GM19193 (cell line): ENCODE results near the gene RBM25.

Experiments
- POLR2A ChIP-seq: IDR thresholded peaks from 4 replicates; pipeline ENCODE4 v1.6.1; 2011; ENCODE audit not compliant: insufficient read depth, insufficient read length; ENCODE audit errors: extremely low read depth

The RBM25 gene

DNA sequence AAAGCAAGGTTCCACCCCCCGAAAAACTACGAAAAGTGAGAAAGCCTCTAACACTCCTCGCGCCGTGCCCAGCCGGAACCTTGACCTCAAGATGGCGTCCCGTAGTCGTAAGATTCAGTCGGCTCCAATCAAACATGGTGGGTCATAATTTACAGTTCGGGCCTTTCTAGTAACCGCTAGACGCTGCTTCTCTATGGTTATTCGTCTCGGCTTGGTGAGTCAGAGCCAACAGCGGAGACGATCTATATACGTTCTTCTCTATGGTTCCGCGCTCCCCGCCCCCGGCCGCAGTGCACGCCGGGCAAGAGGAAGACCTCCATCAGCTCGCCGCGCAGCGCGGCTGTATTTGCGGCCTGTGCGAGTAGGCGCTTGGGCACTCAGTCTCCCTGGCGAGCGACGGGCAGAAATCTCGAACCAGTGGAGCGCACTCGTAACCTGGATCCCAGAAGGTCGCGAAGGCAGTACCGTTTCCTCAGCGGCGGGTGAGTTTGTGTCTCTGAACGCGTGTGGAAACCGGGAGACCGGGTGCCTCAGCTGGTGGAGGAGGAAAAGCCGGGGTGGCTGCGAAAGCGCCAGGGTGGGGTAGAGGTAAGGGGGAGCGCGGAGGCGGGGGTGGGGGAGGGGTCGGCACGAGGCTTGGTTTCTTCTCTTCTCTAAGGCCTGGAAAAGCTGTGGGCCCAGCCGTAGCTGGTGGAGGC, at the start of gene RBM25:
TSS of gene RBM25 (plus strand) at position 311 of the 698 bp plus-strand sequence. CDS start 13,108 bp downstream, outside the sequence.
- TF ChIP-seq POLR2A: peak; percentile 99

DNA sequence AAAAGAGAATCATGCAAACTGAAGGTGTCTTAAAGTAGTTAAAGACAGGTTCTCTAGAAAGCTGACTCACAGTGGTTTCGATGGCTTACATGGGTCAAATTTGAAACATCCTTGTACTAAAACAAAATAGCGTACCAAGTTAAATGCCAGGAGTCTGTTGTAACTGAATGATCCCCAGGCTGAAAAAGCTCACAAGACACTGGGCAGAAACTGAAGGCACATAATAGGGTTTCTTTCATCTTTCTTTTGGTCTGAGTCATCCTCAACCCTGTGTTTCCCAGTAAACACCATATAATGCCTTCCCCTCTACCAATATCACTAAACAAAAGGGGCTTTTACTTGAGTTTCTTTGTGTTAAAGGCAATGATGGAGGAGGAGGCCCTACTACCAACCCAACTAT, 44.2 kb upstream of the RBM25 start:
- no peak for TF ChIP-seq POLR2A

DNA sequence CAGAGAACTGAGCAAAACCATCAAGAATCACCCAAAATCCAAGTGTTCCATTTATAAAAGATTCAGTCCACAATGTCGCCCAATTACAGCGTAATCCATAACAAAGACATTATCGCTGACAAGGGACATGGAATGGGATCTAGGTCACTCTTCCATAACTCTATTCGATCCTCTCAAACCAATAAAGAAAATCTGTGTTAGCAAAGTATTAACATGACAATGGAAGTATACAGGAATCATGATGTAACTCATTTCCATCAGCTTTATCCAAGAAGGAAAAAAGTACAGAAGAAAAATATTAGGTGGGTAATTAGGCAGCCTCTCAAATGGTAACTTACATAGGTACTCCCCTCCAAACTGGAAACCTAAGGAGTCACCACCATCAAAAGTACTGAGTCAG, 36.3 kb upstream of the RBM25 start:
- no peak for TF ChIP-seq POLR2A

DNA sequence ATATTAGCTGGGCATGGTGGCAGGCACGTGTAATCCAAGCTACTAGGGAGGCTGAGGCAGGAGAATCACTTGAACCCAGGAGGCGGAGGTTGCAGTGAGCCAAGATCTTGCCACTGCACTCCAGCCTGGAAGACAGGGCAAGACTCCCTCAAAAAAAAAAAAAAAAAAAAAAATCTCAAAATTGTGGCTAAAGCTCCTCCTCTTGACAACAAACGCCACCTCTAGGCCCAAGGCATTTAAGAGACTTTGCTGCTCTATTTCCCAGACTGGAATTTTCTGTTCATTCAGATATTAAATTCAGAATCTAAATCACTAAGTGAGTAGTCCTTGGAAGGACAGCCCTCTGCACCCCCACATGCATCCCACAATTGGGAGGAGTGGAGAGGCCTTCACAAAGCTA, 32.8 kb upstream of the RBM25 start:
- TF ChIP-seq POLR2A: no peak

DNA sequence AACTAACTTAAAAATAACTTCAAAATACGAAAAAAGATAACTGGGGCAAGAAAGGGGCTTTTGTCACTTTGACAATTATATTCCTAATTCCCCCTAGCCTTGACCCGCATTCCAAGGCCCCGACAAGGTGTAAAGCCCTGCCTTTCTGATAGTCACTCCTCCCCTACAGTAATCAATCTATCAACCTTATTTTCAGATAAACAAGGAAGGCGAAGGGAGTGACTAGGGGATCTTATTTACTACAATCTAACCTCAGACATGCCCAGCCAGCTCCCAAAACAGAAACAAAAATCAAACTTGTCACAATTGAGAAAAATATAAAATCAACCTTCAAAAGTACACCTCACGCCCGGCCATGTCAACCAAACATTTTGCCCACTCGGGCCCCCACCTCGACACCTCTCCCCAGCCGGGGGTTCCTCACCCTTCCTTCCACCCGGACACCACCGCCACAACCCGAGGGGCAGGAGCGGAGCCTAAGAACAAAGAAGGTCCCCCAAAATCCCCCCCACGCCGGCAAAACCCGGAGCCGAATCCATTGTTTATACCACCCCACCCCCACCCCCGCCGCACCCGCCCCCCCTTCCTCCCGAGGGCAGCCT, 32.0 kb upstream of the RBM25 start:
- no peak for TF ChIP-seq POLR2A

DNA sequence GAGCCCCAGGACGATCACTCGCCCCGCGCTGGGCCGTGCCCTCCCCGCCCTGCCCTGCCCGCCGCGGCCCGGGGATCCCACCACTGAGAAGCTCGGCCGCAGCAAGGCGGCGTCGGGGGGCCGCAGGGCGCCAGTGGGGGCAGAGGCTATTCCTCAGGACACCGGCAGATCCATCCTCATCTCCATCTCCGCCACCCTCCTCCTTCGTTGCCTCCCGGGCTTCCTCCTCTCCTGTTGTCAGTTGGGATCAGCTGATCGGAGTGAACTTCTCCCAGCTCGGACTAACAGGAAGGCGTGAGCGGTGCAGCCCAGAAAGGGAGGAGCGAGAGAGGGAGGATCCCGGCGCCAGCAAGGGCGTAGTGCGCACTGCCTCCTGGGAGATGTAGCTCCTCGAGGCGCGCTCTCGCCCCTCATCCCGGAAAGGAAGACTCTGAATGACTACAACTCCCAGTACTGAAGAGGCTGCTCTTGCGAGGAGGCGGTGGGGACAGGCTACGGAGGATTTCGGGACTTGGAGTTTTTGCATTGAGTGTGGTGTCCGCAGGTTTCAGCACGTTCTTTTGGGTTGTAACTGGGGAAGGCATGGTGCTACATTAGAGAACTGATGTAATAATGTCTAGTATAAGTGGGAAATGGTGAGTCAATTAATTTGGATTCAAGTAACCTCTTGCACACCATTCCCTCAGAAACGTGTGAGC, 31.3 kb upstream of the RBM25 start, which contains the start of gene ZFYVE1:
TSS of gene ZFYVE1 (minus strand) at position 262 of the 698 bp plus-strand sequence. CDS start 2,598 bp downstream, outside the sequence.
- TF ChIP-seq POLR2A: peak; percentile 60

DNA sequence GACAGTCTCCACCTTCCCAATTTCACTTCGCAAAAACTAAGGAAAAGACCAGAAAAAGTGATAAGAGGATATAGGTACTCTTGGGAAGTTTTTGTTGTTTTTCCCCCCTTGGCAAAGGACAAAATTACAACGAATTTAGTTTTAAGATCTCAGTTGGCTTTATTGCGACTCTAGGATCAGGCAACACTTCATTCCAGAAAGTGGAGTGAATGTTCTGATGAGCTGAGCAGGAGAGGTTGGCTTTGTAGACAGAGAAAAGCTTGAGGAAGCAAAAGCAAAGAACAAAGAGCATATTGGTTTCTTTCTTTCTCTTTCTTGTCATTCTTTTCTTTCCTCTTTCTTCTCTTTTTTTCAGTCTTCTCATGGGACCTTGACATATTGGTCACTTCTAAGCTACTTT, 30.8 kb upstream of the RBM25 start:
- TF ChIP-seq POLR2A: no peak

DNA sequence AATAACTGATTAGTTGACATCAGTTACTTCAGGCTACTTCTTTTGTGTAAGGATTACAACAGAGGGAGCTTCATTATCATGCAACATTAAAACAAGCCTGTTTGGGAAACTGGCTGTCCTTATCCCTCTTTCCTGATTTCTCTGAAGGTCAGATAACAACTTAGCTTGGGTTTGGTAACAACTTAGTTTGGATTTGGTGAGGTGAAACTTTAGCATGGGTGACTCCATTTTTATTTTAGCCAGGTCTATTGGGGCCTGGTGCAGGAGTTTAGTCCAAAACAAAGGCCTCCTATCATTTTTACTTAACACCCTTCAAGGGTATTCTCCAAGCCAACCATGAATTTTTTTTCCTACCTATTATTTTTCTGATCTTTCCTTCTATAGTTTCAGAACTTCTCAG, 30.4 kb upstream of the RBM25 start:
- no peak for TF ChIP-seq POLR2A

DNA sequence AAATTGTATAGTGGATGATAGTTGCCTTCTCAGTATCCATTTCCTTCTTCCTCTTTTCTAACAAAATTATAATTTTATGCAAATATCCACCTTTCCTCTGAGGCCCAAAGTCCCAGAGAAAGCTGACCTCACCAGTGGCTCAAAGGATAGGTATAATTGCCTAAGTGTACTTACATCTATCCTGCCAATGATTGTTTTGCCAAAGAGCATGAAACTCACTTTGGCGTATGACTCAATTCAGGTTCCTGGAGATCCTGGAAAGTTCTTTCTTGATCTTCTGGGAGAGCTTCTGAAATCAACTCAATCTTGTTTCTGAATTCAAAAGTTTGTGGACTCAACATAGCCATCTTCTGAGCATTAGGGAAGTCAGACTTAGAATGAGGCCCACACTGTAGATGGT, 10.5 kb upstream of the RBM25 start:
- TF ChIP-seq POLR2A: no peak

DNA sequence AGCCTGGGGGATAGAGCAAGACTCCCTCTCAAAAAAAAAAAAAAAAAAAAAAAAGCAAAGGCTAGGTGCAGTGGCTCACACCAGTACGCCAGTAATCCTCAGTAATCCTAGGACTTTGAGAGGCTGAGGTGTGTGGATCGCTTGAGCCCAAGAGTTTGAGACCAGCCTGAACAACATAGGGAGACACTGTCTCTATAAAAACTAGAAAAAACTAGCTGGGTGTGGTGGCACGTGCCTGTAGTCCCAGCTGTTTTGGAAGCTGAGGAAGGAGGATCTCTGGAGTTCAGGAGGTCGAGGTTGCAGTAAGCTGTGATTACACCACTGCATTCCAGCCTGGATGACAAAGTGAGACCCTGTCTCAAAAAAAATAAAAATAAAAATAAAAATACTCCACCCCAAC, 8.9 kb upstream of the RBM25 start:
- no peak for TF ChIP-seq POLR2A

DNA sequence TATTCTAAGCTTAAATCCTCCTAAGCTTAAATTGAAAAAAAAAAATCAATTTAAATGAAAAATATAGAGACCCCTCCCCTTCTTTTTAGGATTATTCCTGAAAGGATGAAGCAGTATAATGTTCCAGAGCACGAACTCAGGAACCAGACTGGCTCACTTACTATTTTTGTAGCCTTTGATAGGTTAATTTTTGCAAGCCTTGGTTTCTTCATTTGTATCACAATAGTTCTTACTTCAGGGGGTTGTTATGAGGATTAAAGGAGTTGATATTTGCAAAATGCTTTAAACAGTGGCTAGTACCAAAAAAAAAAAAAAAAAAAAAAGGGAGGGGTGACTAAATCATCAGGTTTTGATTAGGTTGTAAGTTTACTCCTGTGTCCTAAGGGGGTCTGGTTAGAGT, 3.1 kb upstream of the RBM25 start:
- no peak for TF ChIP-seq POLR2A

DNA sequence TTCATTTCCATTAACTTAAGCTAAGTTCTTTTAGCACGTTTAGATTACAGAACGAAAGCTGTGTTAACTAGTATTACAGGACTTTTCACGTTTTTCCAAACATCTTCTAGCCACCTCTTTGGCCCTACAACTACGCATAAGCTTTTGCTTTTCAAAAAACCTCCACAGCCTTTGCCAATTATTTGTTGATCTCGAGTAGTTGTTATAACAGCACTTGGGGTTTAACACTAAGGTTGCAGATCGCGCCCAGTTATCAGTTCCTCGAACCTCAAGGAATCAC, 450 bp upstream of the RBM25 start:
- TF ChIP-seq POLR2A: no peak

DNA sequence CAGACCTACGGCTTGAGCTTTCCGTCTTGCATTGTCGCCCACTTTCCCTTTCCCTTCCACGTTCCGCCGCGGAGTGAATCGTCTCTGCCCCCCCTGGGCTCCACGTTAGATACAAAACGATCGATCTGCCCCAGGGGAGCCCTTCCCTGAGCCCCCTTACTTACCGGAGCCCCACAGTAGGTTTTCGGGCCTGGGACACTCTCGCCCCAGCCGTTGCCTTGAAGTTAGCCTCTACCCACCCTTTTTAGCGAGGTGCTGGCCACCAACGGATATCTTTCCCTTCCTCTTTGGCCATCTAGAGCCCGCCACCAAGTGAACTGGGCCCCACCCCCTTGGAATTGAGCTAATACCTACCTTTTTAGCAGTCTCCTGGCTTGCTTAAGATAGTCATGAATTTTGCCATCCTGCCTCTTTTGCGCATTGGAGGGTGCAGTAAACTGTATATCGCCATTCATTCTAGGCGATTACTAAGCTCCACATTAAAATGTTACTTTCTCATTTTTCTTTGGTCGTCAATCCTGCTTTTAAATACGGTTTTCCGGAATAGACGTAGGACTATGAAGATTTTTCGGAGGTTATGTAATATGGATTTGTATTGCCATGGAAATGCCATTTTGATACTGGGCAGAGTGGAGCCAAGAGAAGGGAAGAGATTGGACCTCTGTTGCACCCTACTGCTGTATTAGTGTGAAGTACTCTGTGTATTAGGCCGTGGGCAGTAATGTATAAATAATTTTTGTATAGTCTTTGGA, 764 bp downstream of the RBM25 start:
- TF ChIP-seq POLR2A: no peak

DNA sequence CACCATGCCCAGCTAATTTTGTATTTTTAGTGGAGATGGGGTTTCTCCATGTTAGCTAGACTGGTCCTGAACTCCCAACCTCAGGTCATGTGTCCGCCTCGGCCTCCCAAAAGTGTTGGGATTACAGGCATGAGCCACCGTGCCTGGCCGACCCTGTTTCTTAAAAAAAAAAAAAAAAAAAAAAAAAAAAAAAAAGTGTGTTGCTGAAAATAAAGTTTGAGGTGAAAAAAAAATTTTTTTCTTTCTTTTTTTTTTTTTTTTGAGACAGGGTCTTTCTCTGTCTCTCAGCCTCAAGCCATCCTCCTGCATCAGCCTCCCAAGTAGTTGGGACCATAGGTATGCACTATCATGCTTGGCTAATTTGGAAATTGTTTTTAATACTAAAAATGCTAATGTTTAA, 11.3 kb downstream of the RBM25 start:
- no peak for TF ChIP-seq POLR2A

DNA sequence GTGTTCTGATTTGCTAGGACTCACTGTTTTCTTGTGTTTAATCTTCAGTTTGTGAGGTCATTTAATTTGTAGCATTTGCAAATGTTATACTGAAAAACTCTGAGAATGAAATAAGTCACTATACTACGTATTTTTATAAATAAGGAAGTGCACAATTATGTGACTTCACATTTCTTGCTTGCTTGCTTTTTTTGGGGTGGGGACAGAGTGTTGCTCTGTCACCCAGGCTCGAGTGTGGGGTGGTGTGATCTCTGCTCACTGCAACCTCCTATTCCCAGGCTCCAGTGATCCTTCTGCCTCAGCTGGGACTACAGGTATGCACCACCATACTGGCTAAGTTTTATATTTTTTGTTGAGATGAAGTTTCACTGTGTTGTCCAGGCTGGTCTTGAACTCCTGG, 32.7 kb downstream of the RBM25 start:
- TF ChIP-seq POLR2A: no peak
